NCI-H187 treated with DMSO at 0.1 percent for 48 hours (cell line): ENCODE results near the gene MEGF8.
"Not testable (repeated sequence)": the region's sequence is repeated elsewhere in the genome, so short reads cannot be mapped to it uniquely, and the experiment has no call there.

ENCODE experiments used
- DNase-seq: peaks from one replicate; lab custom pipeline; 2025; lab: John Stamatoyannopoulos, UW

The MEGF8 gene

DNA sequence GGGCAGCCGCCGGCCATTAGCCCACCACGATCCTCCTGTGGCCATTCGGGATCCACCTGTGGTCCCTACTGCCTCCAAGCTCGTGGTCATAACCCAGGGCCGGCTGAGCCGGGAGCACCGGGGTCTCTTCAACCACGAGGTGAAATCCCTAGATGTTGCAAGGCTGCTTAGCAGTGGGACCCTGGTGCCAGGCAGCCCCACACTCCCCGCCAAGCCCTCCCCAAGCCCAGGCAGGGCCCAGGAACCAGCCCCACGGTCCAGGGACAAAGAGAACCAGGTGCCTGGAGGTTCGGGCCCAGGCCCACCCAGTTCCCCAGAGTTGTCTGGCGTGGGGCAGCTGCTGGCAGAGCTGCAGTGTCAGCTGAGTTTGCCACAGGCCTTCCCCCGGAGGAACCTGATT is 15.7 kb upstream of the MEGF8 start:
- no peak for DNase-seq

DNA sequence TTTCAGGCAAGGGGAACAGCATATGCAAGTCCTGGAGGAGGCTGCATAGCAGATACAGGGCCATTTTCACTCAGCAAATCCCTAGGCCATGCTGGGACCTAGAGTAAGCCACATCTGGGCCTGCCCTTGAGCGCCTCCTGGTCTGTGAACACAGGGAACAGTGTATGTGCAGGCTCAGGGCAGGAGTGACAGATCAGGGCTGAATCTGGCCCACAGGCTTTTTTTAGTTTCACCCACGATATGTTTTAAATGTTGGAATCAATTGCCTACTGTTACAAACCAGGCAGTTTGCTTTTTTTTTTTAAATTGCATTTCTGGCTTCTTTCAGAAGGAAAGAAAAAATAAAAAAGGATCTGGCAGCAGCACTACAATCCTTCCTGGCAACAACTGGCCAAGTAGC is 13.8 kb upstream of the MEGF8 start:
- no peak for DNase-seq

DNA sequence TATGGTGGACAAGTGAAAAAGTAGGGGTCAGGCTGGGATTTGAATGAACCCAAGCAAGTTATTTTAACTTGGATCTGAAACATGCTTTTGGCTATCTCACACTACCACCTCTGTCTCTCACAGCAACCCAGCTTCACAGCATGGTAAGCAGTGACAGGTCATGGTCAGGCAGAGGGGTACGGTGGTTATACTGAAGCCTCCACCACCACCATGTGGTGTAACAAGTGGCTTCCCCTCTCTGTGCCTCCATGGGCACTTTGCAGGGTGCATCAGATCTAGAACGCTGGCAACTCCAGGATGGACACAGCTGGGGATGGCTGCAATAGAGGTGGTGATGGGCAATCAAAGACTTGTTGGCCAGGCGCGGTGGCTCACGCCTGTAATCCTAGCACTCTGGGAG is 13.1 kb upstream of the MEGF8 start:
- DNase-seq, result no peak

DNA sequence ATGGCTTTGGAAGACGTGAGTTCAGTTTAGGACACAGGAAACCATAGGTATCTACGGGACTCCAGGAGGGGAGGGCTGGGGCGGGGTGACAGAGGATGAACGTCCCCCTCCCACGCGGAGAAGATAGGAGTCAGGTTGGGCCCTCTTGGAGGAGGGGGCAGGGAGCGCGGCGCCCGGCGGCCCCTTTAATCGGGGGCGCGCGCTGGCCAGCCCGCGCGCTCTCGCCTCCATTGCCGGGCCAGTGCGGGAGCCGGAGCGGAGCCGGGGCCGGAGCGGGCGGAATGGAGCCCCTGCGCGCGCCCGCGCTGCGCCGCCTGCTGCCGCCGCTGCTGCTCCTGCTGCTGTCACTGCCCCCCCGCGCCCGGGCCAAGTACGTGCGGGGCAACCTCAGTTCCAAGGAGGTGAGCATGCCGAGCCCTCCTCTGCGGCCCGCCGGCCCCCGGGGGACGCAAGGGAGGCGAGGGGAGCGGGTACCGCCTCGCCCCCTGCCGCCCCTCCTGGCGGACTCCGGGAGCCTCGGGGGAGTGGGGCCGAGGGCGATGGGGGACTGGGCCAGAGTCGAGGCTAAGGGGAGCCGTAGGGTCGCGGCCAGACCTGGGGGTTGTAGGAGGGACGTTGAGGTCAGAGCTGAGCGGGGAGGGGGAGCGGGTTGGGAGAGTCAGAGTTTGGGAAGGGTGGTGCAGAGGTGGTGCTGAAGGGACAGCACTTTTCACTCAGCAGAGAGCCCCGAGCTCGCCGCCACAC is 12.2 kb upstream of the MEGF8 start, which contains the start of gene TMEM145:
Gene TMEM145 (plus strand): TSS at position 214 of the 744 bp plus-strand sequence. CDS start 68 bp downstream, at position 282.
- DNase-seq, result no peak

DNA sequence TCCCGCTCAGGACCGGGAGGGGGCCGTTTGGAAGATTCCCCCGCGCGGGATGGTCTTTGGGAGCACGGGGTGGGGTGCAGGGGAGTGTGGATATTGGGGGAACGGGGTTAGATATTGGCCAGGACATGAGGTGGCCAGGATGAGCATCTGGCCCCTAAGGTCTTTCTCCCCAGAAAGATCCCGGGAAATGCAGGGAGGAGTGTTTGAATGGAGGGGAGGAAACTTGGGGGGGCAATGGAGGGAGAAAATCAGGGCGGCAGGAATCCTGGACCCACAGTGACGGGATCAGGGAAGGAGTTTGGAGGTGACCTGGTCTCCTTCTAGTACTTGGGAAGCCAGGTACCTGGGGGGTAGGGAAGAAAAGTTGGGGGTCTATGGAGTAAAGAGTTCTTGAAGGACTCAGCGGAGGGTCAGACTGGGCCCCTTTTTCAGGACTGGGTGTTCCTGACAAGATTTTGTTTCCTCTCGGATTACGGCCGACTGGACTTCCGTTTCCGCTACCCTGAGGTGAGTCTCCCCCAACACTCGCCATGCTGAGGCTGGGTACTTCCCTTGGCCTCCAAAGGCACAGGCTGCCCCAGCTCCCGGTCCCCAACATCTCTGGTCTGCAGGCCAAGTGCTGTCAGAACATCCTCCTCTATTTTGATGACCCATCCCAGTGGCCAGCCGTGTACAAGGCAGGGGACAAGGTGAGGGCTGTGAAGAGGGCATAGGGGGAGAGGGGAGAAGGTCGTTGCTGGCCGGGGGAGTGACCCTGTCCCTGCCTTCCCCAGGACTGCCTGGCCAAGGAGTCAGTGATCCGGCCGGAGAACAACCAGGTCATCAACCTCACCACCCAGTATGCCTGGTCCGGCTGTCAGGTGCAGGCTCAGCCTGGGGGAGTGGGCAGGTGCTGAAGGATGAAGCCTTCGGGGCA is 11.3 kb upstream of the MEGF8 start:
- no peak for DNase-seq

DNA sequence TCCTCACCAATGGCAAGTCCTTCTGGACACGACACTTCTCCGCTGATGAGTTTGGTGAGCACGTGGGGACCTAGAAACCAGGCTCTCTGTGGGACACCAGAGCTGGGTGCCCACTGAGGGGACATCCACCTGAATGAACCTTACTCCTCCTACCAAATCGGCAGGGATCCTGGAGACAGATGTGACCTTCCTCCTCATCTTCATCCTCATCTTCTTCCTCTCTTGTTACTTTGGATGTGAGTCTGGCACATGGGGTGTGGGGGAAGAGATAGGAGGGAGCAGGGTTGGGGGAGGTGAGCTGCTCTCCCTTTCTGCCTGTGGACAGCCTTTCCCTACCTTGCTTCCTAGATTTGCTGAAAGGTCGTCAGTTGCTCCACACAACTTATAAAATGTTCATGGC is 10.4 kb upstream of the MEGF8 start:
- no peak for DNase-seq

DNA sequence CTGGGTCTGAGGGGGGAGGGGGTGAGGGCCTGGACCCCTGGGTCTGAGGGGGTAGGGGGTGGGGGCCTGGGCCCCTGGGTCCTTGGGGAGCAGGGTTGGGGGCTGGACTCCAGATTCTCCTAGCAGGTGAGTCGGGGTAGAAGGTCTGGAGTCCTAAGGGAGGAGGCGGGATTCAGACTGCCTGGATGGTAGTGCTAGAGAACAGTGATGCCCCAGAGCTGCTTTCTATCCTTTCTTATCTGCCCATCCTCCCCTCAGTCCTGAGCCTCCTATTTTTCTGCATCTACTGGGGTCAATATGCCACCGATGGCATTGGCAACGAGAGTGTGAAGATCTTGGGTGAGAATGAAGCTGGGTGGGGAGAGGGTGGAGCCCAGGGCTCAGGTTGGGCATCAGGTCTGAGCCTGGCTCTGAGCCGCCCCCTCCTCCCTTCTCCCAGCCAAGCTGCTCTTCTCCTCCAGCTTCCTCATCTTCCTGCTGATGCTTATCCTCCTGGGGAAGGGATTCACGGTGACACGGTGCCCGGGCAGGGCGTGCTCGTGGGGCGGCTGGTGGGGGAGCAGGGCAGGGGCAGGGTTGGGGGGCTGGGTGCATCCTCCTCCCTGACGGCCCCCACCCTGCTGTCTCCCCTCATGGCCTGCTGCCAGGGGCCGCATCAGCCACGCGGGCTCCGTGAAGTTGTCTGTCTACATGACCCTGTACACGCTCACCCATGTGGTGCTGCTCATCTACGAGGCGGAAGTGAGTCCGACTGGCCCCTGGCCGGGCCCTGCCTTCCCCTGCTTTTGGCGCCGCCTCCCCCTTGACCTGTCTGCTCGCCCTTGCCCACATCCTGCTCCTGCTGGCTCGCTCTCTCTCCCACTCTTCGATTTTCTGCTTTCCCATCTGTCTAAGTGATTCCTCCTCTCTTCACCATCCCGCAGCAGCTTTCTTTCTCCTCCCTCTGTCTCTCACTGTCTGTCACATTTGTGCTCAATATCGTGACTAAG is 8.9 kb upstream of the MEGF8 start:
- DNase-seq, result no peak

DNA sequence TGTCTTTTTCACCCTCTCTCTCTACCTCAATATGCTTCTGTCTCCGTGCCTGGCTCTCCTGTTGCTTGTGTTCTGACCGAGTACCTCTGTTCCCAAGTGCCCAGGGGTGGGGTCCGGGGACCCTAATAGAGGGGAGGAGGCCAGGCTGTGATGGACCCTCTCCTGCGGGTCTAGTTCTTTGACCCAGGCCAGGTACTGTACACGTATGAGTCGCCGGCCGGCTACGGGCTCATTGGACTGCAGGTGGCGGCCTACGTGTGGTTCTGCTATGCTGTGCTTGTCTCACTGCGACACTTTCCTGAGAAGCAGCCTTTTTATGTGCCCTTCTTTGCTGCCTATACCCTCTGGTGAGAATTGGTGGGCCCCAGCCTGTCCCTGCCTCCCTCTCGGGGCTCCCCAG is 7.9 kb upstream of the MEGF8 start:
- no peak for DNase-seq

DNA sequence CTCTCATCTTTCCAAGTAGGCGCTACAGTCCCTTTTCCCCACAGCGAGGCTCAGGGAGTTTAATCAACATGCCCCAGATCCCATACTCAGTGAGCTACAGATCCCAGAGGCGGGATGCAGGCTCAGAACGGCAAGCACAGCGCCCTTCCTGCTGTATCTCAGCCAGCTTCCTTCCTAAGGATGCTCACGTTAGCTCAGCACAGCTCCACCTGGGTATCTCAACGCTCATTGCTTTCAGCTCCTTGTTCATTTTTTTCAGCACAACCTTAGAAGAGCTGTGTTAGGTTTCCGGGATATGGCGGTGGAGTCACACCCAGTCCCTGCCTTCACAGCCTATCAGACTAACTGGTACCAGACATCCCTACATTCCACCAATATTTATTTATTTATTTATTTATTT is 3.1 kb upstream of the MEGF8 start:
- DNase-seq, result no peak

DNA sequence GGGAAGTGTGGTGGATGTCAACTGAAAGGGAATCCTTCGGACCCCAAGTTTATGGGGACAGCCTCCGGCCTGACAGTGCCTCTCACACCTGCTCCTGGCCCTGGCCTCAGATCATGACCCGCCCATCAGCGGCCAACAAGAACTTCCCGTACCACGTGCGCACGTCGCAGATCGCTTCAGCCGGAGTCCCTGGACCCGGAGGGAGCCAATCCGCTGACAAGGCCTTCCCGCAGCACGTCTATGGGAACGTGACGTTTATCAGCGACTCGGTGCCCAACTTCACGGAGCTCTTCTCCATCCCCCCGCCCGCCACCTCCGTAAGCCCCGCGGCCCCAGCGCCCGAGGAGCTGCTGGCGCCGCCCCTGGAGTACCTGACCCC is 2.0 kb upstream of the MEGF8 start:
- no peak for DNase-seq

DNA sequence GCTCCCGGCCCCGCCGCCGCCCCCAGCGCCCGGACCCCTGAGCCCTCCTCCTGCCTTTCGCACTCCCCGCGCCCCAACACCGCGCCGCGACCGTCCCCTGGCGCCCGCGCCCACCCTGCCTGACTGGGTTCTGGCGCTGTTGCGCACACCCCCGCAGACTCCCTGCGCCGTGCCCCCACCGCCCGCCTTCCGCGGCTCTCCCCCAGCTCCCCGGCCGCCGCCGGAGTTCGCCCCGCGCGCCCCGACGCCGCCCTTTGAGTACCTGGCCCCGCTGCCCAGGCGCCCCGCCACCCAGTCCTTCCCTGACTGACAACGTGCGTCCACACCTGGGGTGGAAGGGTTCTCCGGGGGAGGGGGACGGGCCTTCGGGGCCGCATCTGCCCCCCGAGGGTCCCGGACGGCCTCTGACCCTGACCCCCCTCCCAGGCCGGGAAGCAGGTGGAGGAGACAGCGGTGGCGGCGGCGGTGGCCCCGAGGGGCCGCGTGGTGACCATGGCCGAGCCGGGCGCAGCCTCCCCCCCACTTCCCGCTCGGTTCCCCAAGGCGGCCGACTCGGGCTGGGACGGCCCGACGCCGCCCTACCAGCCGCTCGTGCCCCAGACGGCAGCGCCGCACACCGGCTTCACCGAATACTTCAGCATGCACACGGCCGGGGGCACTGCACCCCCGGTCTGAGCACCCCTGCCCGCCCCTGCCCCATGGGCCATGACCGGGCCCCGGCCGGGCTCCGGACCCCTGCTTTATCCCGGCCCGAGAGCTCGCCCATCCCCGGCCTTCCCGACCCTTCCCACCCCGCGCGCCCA is 1.4 kb upstream of the MEGF8 start:
- DNase-seq, result no peak

DNA sequence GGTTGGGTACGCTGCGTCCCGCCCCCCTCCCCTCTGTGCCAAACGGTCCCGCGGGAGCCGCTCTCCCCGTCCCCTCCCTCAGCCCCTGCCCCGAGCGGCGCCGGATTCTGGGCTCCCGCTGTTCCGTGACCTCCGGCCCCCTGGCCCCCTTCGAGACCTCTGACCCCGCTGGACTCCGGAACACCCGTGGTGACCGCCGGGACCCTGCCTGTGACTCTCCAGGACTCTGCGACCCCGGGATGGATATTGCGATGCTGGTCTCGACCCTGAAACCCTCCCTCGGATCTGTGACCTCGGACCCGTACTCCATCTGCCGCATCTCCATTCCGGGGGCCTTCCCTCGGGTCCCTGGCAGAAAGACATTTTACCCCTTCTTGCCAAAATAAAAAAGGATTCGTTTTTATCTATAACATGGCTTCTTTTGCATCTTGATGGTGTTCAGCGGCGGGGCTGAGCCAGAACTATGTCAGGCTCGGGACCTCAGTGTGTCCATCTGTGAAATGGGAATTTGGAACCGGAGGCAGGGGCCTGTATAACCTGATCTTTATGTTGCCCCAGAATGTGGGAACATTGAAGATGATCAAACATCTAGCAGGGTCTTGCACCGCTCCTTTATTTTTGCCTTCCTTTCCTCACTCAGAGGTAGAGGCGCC is 654 bp upstream of the MEGF8 start:
- no peak for DNase-seq

DNA sequence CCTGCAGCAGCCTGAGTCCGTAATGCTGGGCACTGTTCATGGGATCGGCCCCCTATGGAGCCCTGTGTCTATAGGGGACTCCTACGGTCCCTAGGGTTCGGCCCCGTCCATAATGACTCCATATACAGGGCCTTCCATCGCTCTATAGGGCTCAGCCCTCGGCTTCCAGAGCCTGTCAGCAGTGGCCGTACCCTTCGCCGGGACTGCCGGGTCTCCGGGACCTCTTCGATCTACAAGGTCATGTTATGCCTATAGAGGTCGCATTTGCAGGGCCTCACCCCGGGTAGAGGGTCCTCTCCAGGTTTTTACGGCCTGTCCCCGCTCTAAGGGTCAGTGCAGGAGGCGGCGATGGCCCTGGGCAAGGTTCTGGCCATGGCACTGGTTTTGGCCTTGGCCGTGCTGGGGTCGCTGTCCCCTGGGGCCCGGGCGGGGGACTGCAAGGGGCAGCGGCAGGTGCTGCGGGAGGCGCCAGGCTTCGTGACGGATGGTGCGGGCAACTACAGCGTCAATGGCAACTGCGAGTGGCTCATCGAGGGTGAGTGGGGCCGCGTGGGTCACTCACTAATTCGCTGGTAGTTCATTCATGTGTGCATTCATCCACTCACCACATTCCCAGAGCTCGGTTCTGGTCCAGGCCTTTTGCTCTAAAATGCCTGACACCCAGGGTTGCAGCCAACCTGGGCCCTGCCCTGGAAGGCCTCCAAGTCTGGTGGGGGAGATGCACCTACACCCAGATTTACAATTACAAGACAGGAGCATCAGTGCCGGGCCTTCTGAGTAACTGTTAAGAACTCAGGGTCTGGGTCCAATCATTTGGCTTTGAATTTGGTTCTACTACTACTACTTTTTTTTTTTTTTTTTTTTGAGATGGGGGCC is 699 bp downstream of the MEGF8 start:
- no peak for DNase-seq

DNA sequence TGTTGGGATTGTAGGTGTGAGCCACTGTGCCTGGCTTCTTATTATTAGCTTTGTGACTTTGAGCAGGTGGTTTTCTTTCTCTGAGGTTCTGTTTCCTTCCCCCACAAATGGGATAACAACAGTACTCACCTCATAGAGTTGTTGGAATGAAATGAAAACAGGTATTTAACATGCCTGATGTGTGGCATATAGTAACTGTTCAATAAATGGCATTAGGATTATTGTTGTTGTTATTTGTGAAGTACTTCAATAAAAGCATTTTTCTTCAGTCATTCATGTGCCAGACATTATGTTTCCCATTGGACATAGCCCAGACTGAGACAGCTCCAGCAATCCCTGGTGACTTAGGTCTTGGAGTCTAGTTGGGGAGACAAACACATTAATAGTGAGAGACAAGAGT is 1.5 kb downstream of the MEGF8 start:
- DNase-seq, result no peak

DNA sequence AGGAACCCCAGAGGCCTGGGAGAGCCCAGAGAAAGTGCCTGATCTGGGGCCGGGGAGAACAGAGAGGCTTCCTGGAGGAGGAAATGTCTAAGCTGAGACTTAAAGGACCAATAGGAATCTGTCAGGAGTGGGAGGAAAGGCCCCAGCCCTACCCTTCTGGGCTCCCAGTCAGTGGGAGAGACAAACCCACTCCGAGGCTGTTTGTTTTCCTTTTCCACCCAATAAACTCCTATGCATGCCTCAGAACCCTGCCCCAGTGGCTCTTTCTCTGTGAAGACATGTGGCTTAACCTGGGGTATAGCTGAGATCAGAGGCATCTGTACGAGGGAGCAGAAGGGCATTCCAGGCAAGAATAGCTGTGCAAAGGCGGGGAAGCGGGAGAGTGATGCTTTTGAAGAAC is 1.9 kb downstream of the MEGF8 start:
- no peak for DNase-seq

DNA sequence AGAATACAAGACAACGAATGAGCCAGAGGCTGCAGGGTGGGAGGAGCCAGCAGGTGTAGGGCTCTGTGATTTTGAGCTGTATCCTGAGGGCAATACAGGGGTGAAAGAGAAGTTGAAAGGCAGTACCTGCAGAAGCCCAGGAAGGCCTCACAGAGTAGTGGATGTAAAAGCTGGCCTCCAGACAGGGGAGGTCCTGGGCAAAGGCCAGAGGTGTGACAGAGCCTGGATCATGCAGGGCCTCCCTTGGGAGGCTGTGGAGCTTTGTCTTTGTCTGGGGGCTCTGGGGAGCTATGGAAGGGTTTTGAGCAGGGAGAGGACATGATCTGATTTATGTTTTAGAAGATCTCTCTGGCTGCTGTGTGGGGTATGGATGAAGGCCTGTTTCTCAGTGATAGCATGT is 2.7 kb downstream of the MEGF8 start:
- DNase-seq, result no peak

DNA sequence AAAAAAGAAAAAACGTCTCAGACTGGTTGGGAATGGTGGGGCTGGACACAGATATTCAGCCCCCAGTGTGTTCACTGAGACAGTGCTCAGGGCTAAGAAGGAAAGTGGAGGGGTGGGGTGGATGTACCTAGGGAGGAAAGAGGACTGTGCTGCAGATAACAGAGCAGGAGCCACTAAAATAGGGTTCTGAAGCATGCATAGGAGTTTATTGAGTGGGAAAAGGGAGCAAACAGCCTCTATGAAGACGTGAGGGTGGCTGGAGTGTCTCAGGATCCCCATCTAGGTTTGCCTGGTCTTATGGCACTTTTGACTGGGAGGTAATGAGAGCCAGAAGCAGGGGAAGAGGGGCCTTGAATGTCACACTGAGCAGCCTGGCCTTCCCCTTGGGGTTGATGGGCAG is 3.4 kb downstream of the MEGF8 start:
- DNase-seq, result no peak

DNA sequence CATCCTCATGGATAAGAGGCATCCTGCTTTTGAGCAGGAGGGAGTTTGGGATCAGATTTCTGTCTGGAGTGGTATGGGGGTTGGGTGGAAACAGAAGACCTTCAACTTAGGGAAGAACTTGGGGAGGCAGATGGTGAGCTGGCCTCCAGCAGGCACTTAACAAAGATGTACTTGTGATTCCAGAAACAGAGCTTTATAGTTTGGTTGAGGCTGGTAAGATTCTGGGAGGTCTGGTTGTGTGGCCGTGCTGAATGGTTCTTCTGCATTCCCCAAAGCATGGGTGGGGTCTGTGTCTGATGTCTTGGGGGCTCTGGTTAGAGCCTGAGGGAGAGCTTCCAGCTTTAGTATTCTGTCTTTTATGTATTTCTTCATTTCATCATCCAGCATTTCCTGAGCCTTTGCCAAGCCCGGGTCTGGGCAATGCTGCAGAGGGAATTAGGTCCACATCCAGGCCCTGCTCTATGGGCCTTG is 4.8 kb downstream of the MEGF8 start:
- DNase-seq, result peak; percentile 74

DNA sequence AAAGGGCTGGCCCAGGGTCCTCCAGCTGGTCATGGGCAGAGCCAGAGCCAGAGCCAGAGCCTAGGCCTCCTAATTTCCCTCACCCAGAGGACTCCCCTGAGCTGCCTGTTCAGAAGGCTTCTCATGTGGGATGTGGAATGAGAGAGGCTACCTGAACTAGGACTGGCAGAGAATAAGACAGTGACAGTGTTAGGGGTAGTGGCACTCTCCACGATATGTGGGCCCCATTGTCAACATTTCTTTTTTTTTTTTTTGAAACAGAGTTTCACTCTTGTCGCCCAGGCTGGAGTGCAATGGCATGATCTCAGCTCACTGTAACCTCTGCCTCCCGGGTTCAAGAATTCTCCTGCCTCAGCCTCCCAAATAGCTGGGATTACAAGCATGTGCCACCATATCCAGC is 5.9 kb downstream of the MEGF8 start:
- DNase-seq, result not testable (repeated sequence)

DNA sequence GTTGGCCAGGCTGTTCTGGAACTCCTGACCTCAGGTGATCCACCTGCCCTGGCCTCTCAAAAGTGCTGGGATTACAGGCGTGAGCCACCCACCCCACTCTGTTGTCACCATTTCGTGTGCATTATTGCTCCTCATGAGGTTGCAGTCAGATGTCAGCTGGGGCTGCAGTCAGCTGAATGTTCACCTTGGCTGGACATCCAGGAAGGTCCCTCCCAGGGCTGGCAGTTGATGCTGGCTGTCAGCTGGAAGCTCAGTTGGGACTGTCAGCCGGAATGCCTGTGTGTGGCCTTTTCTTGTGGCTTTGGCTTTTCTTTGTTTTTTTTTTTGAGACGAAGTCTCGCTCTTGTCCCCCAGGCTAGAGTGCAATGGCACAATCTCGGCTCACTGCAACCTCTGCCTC is 6.6 kb downstream of the MEGF8 start:
- DNase-seq, result no peak
